Osteocyte (in vitro differentiated cells): Measurements from ENCODE around the gene KCNJ3. TPM values are rescaled to one million over a fixed set of nuclear protein-coding genes. Genes with fewer than 3 reads are reported as not detected.

Source experiments
- DNase-seq: peaks from one replicate; pipeline ENCODE4 v3.0.0; 2021; ENCODE audit warnings: mixed read lengths; ENCODE audit not compliant: unreplicated experiment; ENCODE audit errors: extremely low spot score
- H3K27ac Mint-ChIP-seq: one replicate; pipeline ENCODE4 v1.8.0; 2021; ENCODE audit warnings: mild to moderate bottlenecking, mixed read lengths; ENCODE audit not compliant: unreplicated experiment
- H3K27me3 Mint-ChIP-seq: one replicate; pipeline ENCODE4 v1.8.0; 2021; ENCODE audit warnings: mixed read lengths; ENCODE audit not compliant: unreplicated experiment
- H3K36me3 Mint-ChIP-seq: one replicate; pipeline ENCODE4 v1.8.0; 2021; ENCODE audit warnings: mixed read lengths; ENCODE audit not compliant: unreplicated experiment
- H3K4me1 Mint-ChIP-seq: one replicate; pipeline ENCODE4 v1.8.0; 2021; ENCODE audit warnings: mixed read lengths; ENCODE audit not compliant: unreplicated experiment
- H3K4me3 Mint-ChIP-seq: one replicate; pipeline ENCODE4 v1.8.0; 2021; ENCODE audit warnings: mild to moderate bottlenecking, moderate library complexity, mixed read lengths; ENCODE audit not compliant: unreplicated experiment
- H3K9me3 Mint-ChIP-seq: one replicate; pipeline ENCODE4 v1.8.0; 2021; ENCODE audit warnings: mixed read lengths; ENCODE audit not compliant: unreplicated experiment
- total RNA-seq: library from RNA; stranded (reverse); gene quantifications from 2 replicates; pipeline ENCODE4 v1.2.1, GENCODE V29; 2021
- TF ChIP-seq, protein P1 (sequence below): fragments of 200-600 bp; sonication (generic); IDR thresholded peaks from 2 replicates; pipeline ENCODE4 v1.5.0; 2021; ENCODE audit warnings: antibody characterized with exemption, mild to moderate bottlenecking, moderate library complexity

Gene KCNJ3
- total RNA-seq, 1 donor from 2014 or later: not detected

DNA sequence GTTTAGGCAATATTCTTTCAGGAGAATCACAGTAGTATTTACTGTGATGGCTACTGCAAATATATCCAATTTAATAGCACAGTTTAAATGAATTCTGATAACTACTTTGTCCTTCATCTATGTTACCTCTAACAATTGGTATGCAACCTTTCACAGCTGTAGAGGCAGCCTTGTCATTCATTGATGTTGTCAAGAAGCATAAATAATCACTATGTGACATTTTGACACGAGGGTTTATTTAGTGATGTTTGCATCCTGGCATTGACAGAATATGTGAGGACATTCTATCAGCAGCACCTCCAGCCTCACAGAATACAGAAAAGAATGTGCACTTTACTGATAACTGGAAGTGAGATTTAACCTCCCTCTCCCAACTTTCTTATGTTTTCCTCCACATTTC is 9.3 kb upstream of the KCNJ3 start:
- H3K27me3 Mint-ChIP-seq: peaks cover 3% of the 10 kb centered on the region
- DNase-seq: no peak
- no peak overlapping the region for H3K4me3 Mint-ChIP-seq
- no peaks in the 10 kb centered on the region for H3K4me1 Mint-ChIP-seq
- no peaks in the 10 kb centered on the region for H3K36me3 Mint-ChIP-seq
- TF ChIP-seq, protein P1, sequence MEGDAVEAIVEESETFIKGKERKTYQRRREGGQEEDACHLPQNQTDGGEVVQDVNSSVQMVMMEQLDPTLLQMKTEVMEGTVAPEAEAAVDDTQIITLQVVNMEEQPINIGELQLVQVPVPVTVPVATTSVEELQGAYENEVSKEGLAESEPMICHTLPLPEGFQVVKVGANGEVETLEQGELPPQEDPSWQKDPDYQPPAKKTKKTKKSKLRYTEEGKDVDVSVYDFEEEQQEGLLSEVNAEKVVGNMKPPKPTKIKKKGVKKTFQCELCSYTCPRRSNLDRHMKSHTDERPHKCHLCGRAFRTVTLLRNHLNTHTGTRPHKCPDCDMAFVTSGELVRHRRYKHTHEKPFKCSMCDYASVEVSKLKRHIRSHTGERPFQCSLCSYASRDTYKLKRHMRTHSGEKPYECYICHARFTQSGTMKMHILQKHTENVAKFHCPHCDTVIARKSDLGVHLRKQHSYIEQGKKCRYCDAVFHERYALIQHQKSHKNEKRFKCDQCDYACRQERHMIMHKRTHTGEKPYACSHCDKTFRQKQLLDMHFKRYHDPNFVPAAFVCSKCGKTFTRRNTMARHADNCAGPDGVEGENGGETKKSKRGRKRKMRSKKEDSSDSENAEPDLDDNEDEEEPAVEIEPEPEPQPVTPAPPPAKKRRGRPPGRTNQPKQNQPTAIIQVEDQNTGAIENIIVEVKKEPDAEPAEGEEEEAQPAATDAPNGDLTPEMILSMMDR: no peak
- no peaks in the 10 kb centered on the region for H3K9me3 Mint-ChIP-seq
- no peak overlapping the region for H3K27ac Mint-ChIP-seq

- TF ChIP-seq, protein P1: no peak
- Mint-ChIP-seq H3K4me1 (peaks cover 7% of the 10 kb centered on the region), H3K36me3 (no peaks in the 10 kb centered on the region)
Observed at GRCh38 chr2:154692927-154693326, 5.6 kb upstream of the KCNJ3 start.

GRCh38 chr2:154693741-154694340 is 4.7 kb upstream of the KCNJ3 start:
- no peaks in the 10 kb centered on the region for H3K36me3 Mint-ChIP-seq
- H3K9me3 Mint-ChIP-seq: no peaks in the 10 kb centered on the region
- peaks cover 7% of the 10 kb centered on the region for H3K4me1 Mint-ChIP-seq
- no peak overlapping the region for H3K27ac Mint-ChIP-seq
- no peak overlapping the region for H3K4me3 Mint-ChIP-seq
- H3K27me3 Mint-ChIP-seq: peaks cover 30% of the 10 kb centered on the region
- TF ChIP-seq, protein P1: no peak
- no peak for DNase-seq

More at GRCh38 chr2:154692927-154693326, 5.6 kb upstream of the KCNJ3 start:
- no peak overlapping the region for H3K27ac Mint-ChIP-seq
- no peaks in the 10 kb centered on the region for H3K9me3 Mint-ChIP-seq
- no peak for DNase-seq
- H3K4me3 Mint-ChIP-seq: no peak overlapping the region
- H3K27me3 Mint-ChIP-seq: peaks cover 25% of the 10 kb centered on the region

DNA sequence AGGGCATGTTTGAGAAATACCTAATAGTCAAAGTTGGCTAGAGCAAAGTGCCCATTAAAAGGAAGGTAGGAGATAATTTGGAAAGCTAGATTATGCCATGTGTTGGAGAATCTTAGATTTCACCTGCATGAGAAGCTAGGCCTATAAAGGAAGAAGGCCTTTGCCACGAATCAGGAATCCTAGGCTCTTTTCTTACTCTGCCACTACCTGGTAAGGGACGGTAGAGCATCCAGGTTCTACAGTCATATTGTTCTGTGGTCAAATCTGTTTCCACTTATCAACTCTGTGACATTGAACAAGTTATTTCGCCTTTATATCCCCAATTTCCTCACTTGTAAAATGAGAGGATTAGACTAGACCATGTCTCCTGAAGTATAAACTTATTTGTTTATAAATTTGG is 3.6 kb upstream of the KCNJ3 start:
- Mint-ChIP-seq H3K36me3 (no peaks in the 10 kb centered on the region), H3K4me1 (peaks cover 10% of the 10 kb centered on the region), H3K27me3 (peaks cover 41% of the 10 kb centered on the region), H3K4me3 (no peak overlapping the region), H3K27ac (no peak overlapping the region), H3K9me3 (no peaks in the 10 kb centered on the region)
- DNase-seq: no peak
- TF ChIP-seq, protein P1: no peak

GRCh38 chr2:154696369-154696768 is 2.1 kb upstream of the KCNJ3 start:
- peaks cover 10% of the 10 kb centered on the region for H3K4me1 Mint-ChIP-seq
- no peak for DNase-seq
- H3K36me3 Mint-ChIP-seq: no peaks in the 10 kb centered on the region
- no peak overlapping the region for H3K4me3 Mint-ChIP-seq
- no peaks in the 10 kb centered on the region for H3K9me3 Mint-ChIP-seq
- peaks cover 45% of the 10 kb centered on the region for H3K27me3 Mint-ChIP-seq
- TF ChIP-seq, protein P1: no peak
- no peak overlapping the region for H3K27ac Mint-ChIP-seq
